ENCODE data around the gene WBP2. TPM values are rescaled to one million over a fixed set of nuclear protein-coding genes. Genes with fewer than 3 reads are reported as not detected.
A peak's percentile ranks its signal among the peaks of the same experiment; 100 is the strongest.

WBP2 gene
- total and polyA plus RNA-seq, 2 of the 13 experiments (the other 11 are each of a cell fraction or from before 2014, with no cell fraction given): 29.2 to 29.5 TPM

DNA sequence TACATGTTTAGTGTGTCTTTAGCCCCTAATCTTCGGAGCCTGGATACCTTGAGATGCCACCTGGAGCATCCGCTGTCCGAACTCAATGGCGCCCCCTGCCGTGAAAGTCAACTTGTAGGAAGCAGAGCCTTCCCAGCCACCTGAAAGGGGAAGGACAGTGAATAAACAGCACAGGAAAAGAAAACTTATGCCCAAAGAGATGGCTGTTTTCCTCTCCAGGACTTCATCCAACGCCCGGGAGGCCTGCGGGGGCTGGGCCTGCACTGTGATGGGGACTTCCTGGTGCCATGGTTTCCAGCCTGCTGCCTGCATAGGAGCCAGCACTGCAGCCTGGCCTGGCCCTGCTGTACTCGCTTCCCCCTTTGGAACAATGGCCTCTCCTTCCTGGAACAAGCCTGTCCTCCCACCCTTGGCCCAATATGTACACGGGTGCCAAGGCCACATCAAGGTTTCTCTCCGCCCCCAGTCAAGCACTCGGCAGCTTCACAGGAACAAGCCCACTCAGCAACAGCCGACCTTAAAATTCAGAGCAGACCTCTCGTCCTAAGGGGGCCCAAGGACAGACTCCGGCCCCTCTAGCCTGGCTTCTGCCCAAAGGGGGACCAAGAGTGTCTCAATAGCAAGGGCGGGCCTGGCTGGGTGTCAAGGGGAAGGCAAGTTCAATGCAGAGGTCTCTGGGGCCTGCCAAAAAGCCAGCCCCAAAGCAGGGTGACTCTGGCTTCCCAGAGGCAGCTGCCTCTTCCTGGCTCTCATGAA lies 6.4 kb downstream of the WBP2 start (continued):
- TF ChIP-seq SAFB2 (CRISPR knock-in tag; IDR thresholded peaks at IDR 0.05; ENCODE audit: borderline replicate concordance, low read depth): no peak
- TF ChIP-seq ZNF430 (CRISPR knock-in tag; IDR thresholded peaks at IDR 0.05): no peak; the same call in 1 of the 2 replicates
- peak; percentile 51; the same call in 1 of the 2 replicates for TF ChIP-seq RAD21 (CRISPR knock-in tag; IDR thresholded peaks at IDR 0.05)
- no peak for TF ChIP-seq ZNF136 (CRISPR knock-in tag; IDR thresholded peaks at IDR 0.05; ENCODE audit: low read depth)
- TF ChIP-seq, protein P1, sequence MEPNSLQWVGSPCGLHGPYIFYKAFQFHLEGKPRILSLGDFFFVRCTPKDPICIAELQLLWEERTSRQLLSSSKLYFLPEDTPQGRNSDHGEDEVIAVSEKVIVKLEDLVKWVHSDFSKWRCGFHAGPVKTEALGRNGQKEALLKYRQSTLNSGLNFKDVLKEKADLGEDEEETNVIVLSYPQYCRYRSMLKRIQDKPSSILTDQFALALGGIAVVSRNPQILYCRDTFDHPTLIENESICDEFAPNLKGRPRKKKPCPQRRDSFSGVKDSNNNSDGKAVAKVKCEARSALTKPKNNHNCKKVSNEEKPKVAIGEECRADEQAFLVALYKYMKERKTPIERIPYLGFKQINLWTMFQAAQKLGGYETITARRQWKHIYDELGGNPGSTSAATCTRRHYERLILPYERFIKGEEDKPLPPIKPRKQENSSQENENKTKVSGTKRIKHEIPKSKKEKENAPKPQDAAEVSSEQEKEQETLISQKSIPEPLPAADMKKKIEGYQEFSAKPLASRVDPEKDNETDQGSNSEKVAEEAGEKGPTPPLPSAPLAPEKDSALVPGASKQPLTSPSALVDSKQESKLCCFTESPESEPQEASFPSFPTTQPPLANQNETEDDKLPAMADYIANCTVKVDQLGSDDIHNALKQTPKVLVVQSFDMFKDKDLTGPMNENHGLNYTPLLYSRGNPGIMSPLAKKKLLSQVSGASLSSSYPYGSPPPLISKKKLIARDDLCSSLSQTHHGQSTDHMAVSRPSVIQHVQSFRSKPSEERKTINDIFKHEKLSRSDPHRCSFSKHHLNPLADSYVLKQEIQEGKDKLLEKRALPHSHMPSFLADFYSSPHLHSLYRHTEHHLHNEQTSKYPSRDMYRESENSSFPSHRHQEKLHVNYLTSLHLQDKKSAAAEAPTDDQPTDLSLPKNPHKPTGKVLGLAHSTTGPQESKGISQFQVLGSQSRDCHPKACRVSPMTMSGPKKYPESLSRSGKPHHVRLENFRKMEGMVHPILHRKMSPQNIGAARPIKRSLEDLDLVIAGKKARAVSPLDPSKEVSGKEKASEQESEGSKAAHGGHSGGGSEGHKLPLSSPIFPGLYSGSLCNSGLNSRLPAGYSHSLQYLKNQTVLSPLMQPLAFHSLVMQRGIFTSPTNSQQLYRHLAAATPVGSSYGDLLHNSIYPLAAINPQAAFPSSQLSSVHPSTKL (CRISPR knock-in tag; IDR thresholded peaks at IDR 0.05): peak; percentile 63; the same call in 1 of the 2 replicates
- TF ChIP-seq CCDC6 (CRISPR knock-in tag; IDR thresholded peaks at IDR 0.05): peak; percentile 68; the same call in 1 of the 2 replicates
- TF ChIP-seq, protein P2, sequence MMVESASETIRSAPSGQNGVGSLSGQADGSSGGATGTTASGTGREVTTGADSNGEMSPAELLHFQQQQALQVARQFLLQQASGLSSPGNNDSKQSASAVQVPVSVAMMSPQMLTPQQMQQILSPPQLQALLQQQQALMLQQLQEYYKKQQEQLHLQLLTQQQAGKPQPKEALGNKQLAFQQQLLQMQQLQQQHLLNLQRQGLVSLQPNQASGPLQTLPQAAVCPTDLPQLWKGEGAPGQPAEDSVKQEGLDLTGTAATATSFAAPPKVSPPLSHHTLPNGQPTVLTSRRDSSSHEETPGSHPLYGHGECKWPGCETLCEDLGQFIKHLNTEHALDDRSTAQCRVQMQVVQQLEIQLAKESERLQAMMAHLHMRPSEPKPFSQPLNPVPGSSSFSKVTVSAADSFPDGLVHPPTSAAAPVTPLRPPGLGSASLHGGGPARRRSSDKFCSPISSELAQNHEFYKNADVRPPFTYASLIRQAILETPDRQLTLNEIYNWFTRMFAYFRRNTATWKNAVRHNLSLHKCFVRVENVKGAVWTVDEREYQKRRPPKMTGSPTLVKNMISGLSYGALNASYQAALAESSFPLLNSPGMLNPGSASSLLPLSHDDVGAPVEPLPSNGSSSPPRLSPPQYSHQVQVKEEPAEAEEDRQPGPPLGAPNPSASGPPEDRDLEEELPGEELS (CRISPR knock-in tag; IDR thresholded peaks at IDR 0.05): no peak
- no peak; the same call in 1 of the 2 replicates for TF ChIP-seq ZNF703 (CRISPR knock-in tag; IDR thresholded peaks at IDR 0.05; ENCODE audit: borderline replicate concordance)
- TF ChIP-seq, protein P3, sequence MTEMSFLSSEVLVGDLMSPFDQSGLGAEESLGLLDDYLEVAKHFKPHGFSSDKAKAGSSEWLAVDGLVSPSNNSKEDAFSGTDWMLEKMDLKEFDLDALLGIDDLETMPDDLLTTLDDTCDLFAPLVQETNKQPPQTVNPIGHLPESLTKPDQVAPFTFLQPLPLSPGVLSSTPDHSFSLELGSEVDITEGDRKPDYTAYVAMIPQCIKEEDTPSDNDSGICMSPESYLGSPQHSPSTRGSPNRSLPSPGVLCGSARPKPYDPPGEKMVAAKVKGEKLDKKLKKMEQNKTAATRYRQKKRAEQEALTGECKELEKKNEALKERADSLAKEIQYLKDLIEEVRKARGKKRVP (CRISPR knock-in tag; IDR thresholded peaks at IDR 0.05): no peak
- TF ChIP-seq TOPORS (CRISPR knock-in tag; IDR thresholded peaks at IDR 0.05): peak; percentile 45; the same call in 1 of the 2 replicates
- no peak for TF ChIP-seq SNAPC2 (CRISPR knock-in tag; IDR thresholded peaks at IDR 0.05)
- TF ChIP-seq, protein P4, sequence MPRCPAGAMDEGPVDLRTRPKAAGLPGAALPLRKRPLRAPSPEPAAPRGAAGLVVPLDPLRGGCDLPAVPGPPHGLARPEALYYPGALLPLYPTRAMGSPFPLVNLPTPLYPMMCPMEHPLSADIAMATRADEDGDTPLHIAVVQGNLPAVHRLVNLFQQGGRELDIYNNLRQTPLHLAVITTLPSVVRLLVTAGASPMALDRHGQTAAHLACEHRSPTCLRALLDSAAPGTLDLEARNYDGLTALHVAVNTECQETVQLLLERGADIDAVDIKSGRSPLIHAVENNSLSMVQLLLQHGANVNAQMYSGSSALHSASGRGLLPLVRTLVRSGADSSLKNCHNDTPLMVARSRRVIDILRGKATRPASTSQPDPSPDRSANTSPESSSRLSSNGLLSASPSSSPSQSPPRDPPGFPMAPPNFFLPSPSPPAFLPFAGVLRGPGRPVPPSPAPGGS (CRISPR knock-in tag; IDR thresholded peaks at IDR 0.05): no peak
- TF ChIP-seq, protein P5, sequence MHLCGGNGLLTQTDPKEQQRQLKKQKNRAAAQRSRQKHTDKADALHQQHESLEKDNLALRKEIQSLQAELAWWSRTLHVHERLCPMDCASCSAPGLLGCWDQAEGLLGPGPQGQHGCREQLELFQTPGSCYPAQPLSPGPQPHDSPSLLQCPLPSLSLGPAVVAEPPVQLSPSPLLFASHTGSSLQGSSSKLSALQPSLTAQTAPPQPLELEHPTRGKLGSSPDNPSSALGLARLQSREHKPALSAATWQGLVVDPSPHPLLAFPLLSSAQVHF (CRISPR knock-in tag; IDR thresholded peaks at IDR 0.05): no peak
- no peak for TF ChIP-seq SIX1 (CRISPR knock-in tag; IDR thresholded peaks at IDR 0.05; ENCODE audit: borderline replicate concordance)
- 0 out of 2 replicates have a peak, but pooled peaks have one; percentile 17 for TF ChIP-seq ZNF572 (CRISPR knock-in tag; IDR thresholded peaks at IDR 0.05)
- TF ChIP-seq ZNF720 (CRISPR knock-in tag; IDR thresholded peaks at IDR 0.05): no peak
- peak; percentile 68; the same call in 1 of the 2 replicates for TF ChIP-seq ARNTL (CRISPR knock-in tag; IDR thresholded peaks at IDR 0.05)
- no peak for TF ChIP-seq BRD4 (CRISPR knock-in tag; IDR thresholded peaks at IDR 0.05)

Measured in HepG2 (cell line).